NCI-H1930 (cell line): ENCODE measurements around the gene B3GLCT.

Experiments used
- DNase-seq, 2 experiments: peaks; one replicate each; lab custom pipeline; 2025; lab: John Stamatoyannopoulos, UW

The B3GLCT gene

DNA sequence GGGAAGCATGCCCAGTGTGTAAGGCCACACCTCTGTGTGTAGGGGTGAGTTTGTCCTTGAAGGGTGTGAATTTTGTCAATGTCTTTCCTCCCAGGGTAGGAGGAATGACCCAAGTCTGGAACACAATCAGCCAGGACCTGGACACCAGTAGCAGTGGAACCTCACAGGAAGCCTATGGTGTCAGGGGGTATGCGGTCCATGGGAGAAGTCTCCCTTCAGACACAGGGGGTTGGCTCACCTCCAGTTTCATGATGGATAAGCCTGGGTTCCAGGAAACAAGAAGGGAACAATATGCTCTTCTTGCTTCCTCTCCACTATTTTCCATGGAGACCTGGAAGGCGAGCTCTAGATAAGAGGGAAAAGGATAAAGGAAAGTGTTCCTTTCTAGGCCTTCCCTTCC lies 23.9 kb downstream of the B3GLCT start:
- DNase-seq: no peak

DNA sequence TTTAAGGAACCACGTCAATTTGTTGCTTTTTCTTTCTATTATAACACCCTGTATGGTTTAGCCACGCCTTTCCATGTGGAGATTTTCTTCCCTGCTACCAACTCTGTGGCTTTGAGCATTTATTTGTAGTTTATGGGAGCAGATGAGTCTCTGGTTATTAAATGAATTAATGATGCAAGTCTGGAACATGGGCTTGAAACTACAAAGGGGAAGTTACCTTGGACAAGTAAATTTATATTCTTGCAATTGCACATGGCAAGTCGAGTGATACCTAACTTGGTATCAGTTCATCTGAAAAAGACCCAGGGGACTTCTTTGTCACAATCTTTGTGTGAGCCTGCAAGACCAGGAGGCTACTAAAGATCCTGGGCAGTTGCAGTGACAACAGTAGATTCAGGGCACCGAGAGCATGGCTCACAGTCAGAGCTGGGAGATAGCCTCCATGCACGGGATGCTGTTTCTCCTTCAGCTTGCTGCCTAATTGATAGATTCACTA lies 24.4 kb downstream of the B3GLCT start:
- DNase-seq: no peak

DNA sequence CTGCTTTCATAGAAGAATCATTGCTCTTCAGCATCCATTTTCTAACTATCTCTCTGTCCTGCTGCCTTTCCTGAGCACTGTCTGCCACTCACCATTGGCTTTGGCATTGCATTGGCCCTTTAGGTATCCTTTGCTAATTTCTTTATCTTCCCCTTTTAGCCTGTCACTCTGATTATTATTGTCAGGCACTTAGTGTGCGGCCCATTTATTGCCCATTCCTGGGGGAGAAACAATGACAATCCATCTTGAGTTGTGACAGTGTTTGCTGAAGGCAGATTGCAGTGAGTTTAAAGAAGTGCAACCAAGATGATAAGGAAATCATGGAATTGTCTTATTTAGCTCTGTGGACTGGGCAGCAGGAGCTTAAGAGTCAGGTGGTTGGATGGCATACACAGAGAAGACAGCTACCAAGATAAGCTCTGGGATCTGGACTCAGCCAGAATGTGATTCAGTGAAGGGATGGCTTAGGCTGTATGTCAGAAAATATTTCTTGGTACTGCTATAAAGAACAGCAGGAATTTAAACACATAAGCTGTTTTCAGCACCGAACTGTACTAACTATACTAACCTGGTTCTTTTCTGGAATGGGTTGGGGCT lies 25.3 kb downstream of the B3GLCT start:
- DNase-seq: no peak

DNA sequence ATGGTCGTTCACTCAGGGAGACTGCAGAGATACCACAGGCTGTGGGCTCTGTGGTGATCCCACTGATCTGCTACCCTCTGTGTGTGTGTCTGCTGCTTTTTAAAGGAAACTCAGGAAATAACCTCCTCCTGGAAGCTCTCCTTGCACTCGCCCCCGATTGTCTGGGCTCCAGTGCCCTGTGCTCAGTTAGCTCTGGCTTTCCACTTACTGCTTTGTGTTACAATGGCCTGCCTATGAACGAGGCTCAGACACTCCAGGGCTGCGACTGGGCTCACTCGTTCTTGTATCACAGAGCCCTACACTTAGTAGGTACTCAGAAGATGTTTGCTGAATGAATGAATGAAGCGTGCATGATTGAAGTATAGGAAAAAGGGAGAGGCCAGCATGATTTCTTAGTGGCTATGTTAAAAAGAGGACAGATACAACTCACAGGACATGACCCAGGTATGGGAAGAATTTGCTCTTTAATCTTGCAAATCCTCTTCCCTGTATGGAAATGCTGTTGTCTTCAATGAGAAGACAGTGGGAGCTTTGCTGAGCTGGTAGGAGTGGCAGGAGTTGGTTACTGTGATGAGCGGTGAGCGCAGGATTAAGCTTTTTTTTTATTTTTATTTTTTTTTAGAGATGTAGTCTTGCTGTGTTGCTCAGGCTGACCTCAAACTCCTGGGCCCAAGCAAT lies 26.4 kb downstream of the B3GLCT start:
- no peak for DNase-seq

DNA sequence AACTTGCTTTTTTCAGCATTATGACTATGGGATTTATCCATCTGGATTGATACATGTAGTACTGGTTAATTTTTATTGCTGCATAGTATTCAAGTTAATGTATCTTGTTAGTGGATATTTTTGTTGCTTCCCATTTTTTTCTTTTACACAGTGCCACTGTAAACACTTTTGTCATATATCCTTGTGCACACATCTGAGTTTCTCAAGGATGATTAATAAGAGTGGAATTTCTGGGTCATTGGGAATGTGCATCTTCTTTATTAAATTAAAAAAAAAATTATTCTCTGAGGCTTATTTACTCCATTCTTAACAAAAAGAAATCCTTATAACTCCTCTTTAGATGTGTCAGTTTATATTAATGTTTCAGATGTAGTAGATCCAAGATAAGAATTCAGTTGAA lies 27.3 kb downstream of the B3GLCT start:
- no peak for DNase-seq

DNA sequence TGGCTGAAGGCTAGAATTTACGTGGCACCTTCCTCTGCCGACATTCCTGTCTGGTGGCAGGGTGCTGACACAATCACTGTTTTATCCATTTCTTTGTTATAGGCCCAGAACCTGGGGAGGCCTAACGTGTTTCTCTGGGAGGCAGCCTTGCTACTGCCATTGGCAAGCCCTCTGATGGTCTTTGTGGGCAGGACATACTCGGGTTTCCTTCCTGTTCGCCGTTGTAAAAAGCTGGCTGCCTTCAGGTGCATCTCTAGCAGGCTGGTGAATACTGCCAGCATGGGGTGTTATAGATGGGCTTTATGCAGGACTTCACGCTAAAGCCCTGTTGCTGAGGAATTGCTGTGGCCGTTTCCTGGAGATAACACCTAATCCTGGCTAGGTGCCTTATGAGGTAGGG lies 28.1 kb downstream of the B3GLCT start:
- DNase-seq: no peak

DNA sequence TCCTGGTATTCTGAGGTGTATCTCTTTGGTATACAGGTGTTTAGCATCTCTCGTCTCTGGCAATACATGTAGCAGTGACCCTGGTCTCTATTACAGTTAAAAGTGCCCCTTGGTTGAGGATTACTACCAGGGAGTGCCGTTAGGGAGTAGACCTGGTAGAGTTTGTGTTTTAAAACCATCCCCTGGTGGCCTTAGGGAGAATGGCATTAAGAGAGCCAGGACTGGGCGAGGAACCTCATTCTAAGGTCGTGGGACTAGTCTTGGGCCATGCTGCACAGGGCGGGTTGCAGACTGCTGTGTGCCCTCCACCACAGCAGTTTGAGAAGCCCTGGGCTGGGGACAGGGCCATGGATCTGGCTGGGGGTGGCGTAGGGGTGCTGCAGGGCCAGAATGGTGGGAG lies 35.0 kb downstream of the B3GLCT start:
- DNase-seq: no peak

DNA sequence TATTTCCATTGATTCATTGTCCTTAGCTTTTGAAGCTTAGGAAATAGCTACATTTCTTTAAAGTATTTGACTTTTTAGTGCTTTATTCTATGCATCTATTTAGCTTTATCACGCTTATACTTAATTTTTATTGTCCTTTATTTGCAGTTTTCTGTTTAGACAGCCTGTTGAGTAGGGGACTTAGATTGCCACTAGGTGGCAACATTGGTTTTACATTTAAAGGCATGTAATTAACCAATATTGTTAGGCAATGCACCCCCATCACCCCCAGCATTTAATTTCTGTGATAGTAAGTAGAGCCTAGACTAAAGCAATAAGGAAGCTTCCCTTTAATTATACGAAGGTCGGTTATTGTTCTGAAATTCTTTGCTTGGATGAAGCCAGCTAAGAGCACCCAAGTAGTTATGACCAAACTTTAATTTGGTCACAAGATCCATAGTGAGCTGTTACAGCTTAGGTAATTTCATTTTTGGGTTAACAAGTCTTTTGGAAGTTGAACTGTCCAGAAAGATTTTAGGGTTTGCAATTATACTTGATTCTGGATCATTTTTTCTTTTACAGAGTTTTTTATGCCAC lies 36.5 kb downstream of the B3GLCT start:
- DNase-seq: peak; percentile 3 to 10

DNA sequence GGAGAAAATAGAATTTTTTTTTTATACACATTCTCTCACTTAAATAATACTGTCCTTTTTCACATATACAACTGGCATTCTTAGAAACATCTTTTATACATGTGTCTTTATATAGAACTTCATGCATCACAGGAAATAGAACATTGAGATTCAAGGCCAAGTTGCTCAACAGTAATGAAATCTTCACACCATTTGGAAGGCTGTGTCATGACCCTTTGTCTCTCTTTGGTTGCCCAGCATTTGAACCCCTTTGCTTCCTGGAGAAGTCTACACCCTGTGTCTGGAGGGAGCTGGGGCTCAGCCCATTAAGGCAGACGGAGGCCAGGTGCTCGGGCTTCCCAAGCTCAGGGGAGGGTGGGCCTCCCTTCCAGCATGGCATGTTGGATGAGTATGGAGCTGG lies 41.1 kb downstream of the B3GLCT start:
- no peak for DNase-seq

DNA sequence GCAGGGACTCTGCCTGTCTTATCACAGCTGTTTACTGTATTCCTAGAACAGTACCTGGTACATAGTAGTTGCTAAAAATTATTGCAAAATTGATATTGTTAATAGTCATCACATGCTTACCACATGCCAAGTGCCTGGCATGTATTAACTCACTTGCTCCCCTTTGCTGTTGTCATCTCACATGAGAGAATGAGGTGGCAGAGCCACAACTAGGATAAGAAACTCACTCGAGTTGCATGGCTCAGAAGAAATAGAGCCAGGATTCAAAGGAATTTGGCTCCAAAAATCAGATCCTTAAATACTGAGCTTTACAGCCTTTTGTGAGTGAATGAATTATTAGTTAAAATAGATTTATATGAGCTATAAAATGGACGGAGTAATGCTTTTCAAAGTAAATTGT lies 42.6 kb downstream of the B3GLCT start:
- no peak for DNase-seq

DNA sequence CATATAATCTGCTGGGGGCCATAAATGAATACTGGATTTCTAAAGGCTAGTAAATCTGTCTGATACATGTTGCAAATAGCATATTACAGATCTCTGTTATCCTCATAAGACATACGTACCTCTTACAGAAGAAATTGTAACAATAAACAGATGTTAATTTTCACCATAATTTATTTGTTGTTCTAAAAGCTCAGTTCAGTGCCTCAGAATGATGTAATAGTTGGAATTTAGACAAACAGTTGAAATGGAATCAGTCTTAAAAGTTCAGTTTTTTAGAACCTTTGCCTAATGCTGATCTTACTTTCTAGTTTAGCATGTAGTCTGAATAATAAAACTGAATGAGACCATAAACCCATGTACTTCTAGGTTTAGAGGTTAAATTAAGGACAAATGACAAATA lies 43.1 kb downstream of the B3GLCT start:
- no peak for DNase-seq

DNA sequence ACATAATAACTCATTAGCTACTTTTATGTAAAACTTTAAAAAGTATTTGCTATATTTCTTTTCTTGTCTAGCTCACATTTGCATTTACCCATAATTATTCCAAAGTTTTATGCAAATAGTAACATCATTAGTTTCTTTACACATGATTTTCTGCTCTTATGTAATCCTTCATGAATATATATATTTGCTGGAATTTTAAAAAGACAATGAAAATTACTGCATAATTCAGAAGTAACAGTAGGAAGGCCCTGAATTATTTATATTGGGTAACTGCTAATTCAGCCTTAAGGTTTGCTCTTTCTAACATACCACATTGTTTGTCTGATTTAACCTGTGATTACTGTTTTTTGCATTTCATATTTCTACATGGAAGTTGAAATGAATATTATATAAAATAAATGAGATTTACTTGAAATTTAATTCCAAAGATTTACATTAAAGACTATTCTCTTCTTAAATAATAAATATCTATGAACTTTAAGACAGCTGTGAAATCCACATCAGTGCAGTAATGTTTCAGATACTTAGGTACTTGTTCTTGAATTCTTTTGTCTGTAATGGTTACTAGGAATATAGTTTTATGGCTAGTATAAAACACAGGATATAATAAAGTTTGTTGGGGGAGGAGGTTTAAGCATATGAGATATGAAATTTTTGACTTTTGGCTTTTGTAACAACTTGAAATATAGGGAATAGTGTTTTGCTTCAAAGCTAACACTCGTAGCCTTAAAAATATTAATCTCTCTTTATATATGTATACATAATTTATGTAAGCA lies 46.0 kb downstream of the B3GLCT start:
- DNase-seq: no peak

DNA sequence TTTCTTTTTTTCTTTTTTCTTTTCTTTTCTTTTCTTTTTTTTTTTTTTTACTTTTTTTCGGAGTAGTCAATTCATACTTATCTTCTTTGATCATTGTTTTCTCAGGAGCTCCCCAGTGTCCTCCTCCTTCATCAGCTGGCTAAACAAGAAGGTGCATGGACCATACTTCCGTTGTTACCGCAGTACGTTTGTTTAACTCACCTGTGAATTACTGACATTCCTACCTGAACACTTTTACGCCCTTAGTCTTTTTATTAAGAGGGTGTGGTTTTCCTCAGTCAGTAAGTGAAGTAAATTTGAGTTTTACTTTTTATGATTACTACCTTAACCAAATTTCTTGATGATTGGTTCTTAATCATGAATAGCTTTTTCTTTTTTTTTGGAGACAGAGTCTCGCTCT lies 47.1 kb downstream of the B3GLCT start:
- DNase-seq: no peak

DNA sequence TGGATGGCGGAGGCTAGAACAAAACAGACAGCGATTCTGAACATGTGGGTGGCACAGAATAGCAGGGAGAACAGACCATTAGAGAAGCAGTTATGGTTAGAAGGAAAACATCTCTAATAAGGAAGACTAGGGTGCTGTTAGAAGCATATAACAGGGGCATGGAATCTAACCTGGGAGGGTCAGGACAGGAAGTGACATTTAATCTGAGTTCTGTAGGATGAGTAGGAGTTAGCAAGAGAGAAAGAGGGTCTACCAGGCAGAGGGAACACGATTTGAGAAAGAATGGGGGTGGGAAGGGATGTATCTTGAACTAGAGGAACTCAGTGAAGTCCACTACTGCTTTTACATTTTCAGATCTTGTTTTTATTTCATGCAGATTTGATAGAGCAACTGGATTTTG lies 48.6 kb downstream of the B3GLCT start:
- DNase-seq: no peak

DNA sequence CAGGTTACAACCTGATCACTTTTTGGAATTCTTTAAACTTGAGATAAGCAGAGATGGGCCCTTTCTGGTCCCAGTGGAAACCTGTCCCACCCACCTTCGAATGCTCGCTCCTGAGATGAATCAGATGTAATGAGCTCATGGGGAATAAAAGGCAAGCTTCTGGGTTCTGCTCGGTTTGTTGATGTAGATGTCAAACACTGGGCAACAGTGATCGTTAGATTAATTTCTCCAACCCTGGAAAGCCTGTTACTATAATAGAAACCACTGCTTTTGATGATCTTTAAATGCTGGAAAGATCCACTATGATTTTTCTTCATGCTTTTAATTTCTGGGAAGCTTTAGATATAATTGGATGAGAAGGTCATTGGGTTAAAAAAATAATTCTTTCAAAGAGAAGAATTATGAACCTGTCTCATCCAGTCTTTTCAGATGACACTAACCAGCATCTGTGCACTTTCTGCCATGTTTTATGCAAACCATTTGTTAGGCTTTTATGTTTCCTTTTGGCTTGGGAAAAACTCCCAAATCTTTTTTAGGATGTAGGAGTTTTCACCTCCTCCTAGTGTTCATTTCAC lies 49.3 kb downstream of the B3GLCT start:
- DNase-seq: no peak

DNA sequence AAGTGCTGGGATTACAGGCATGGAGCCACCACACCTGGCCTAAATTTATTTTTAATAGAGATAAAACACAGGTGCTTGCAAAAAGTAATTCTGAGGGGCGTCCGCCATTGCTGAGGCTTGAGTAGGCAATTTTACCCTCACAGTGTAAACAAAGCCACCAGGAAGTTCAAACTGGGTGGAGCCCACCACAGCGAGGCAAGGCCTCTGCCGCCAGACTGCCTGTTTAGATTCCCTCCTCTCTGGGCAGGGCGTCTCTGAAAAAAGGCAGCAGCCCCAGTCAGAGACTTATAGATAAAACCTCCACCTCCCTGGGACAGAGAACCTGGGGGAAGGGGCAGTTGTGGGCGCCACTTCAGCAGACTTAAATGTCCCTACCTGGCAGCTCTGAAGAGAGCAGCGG lies 50.7 kb downstream of the B3GLCT start:
- DNase-seq: no peak

DNA sequence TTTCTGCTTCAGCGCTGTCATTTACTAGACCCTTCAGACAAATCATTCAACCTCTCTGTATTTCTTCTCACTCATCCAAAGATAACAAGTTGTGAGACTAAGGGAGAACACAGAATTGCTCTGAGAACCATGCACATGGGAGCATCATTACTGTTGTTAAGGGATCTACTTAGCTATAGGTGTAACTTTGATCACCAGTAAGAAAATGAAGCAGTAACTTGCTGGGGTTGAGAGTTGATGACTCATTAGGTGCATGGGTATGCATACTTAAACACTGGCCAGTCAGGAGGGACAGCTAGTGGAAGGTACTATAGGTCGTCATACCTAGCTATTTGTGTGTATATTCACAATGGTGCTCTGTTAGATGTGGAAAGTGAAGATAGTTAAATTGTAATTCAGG lies 61.5 kb downstream of the B3GLCT start:
- no peak for DNase-seq

DNA sequence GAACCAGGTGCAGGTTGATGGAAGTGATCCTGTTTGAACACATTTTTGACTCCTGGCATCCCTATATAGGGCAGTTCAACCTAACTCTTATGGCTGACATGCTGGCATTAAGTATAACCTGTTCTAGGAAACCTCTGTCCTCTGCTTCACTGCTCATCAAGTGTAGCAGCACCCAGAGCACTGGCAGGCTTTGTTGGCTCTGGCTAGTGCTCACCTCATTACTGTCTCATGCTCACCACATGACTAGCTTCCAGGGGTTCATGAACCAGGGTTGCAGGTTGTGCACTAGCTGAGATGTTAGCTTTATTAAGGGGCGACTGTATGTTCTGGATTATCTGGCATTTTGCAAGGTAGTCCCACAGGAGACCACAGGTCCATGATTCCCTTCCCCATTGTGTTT lies 63.6 kb downstream of the B3GLCT start:
- no peak for DNase-seq

DNA sequence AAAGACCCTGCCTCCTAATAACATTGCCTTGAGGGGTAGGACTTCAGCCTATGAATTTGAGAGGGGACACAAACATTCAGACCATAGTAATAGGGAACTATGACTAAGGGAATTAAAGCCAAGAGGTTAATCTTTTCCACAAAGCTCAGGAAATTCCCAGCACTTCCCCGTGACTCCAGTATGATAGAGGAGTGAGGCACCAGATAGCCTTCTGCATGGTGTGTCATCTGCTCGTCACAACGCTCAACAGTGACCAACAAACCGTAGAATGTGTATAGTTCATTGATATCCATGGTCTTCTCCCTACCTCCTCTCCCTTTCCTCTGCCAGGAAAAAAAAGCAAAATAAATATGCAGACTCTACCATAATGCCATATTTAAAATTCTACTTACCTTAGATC lies 64.4 kb downstream of the B3GLCT start:
- no peak for DNase-seq

DNA sequence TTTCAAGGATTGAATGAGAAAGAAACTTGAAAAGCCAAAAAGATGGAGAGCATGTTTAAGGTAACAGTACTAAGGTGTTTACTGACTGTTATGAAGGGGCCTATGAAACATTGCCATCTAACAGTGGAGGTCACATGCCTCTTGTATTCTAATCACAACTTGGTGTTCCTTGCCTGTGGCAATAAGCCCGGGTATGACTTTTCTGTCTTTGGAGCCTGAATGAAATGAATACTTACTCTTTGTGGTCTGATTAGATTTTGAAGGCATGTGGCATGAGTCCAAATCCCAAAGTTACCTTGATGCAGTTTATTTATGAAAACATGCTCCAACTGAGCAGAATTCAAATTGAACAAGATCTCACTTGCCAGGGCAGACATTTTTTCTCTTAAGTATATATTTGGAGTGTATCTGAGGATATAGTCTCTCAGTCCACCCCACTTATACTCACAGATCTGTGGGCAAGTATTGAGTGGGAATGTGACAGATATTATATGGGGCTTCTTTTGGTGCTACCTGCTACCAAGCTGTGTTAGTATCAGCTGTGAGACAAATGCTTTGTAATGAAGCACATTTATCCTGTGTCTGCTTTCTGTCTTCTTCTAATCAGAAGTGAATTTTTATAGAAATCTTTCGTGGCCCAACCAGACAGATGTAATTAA lies 67.5 kb downstream of the B3GLCT start:
- DNase-seq: no peak

DNA sequence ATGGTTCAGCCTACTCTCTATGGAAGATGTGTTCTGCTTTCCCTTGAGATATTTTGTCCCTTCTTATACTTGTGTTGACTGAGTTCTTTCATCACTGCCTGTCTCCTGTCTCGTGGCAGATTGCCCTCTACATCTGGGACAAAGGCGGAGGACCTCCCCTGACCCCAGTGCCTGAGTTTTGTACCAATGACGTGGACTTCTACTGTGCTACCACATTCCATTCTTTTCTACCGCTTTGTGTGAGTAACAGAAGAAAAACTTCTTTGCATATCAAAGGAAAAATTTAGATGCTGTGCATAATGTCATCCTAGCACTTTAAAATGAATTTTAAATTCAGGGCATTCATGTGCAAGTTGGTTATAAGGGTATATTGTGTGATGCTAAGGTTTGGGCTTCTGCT lies 74.6 kb downstream of the B3GLCT start:
- no peak for DNase-seq

DNA sequence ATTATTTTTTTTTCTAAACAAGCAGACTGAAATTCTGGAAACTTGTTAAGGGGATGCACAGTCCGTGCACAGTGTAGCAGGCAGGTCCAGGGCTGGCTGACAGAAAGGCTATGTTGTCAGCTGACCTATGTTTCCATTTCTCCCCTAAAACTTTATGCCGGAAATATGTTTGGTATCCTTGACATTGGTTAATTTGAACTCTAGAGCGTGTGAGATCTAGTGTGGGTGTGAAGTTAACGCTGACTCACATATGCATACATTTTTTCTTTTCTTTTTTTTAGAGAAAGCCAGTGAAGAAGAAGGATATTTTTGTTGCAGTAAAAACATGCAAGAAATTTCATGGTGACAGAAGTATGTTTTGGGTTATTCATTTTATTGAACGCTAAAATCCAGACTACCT lies 76.6 kb downstream of the B3GLCT start:
- no peak for DNase-seq
